ENCODE data around the gene SLC12A1. TPM values are rescaled to one million over a fixed set of nuclear protein-coding genes. Genes with fewer than 3 reads are reported as not detected.

Gene SLC12A1
- total and polyA plus RNA-seq, 11 donors: not detected

DNA sequence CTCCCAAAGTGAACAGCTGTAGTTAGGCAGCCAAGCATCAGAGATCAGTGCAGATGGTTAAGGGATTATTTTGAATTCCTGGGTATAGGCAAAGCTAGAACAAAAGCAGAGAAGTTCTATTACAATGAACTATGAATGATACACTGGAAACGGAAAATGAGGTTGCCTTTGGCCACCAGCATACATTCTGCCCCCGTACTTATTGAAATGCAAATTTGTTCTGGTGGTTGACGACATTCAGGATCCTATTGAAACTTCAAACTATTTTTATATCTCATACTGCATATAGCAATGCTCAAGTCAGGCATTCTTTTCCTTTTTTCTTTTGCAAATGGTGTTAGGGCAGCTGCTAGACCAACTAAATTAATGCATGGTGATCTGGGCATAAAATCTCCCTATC lies 61.7 kb downstream of the SLC12A1 start:
- no peaks in the 10 kb centered on the region for H3K36me3 ChIP-seq
- WGBS, 4 donors: 68 to 82% (median 74%) methylated on average over 3 of the region's 3 CpGs
- H3K27me3 ChIP-seq: peaks cover 0 to 18% (median 3%) of the 10 kb centered on the region in 9 donors
- H3K4me3 ChIP-seq: no peak overlapping the region
- no peak for TF ChIP-seq POLR2A (IDR thresholded peaks at IDR 0.05)
- TF ChIP-seq, protein P1, sequence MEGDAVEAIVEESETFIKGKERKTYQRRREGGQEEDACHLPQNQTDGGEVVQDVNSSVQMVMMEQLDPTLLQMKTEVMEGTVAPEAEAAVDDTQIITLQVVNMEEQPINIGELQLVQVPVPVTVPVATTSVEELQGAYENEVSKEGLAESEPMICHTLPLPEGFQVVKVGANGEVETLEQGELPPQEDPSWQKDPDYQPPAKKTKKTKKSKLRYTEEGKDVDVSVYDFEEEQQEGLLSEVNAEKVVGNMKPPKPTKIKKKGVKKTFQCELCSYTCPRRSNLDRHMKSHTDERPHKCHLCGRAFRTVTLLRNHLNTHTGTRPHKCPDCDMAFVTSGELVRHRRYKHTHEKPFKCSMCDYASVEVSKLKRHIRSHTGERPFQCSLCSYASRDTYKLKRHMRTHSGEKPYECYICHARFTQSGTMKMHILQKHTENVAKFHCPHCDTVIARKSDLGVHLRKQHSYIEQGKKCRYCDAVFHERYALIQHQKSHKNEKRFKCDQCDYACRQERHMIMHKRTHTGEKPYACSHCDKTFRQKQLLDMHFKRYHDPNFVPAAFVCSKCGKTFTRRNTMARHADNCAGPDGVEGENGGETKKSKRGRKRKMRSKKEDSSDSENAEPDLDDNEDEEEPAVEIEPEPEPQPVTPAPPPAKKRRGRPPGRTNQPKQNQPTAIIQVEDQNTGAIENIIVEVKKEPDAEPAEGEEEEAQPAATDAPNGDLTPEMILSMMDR (IDR thresholded peaks at IDR 0.05): no peak
- DNase-seq (no peak), ATAC-seq (no peak)
- H3K27ac ChIP-seq: no peak overlapping the region
- no peaks in the 10 kb centered on the region for H3K9me3 ChIP-seq
- no peaks in the 10 kb centered on the region for H3K4me1 ChIP-seq
- intact Hi-C loops (cut with DNase I): no loop called here

GRCh38 chr15:48273049-48273448 lies 66.9 kb downstream of the SLC12A1 start:
- H3K27me3 ChIP-seq: peaks cover 0 to 12% (median 0%) of the 10 kb centered on the region in 9 donors
- no peaks in the 10 kb centered on the region for H3K4me1 ChIP-seq
- intact Hi-C loops (cut with DNase I): no loop called here
- DNase-seq (no peak), ATAC-seq (no peak)
- H3K9me3 ChIP-seq: no peaks in the 10 kb centered on the region
- no peaks in the 10 kb centered on the region for H3K36me3 ChIP-seq
- H3K27ac ChIP-seq: no peak overlapping the region
- TF ChIP-seq POLR2A (IDR thresholded peaks at IDR 0.05): no peak
- TF ChIP-seq, protein P1 (IDR thresholded peaks at IDR 0.05): no peak
- 33 to 45% (median 33%) methylated on average over 4 of the region's 4 CpGs for WGBS, 4 donors
- no peak overlapping the region for H3K4me3 ChIP-seq

DNA sequence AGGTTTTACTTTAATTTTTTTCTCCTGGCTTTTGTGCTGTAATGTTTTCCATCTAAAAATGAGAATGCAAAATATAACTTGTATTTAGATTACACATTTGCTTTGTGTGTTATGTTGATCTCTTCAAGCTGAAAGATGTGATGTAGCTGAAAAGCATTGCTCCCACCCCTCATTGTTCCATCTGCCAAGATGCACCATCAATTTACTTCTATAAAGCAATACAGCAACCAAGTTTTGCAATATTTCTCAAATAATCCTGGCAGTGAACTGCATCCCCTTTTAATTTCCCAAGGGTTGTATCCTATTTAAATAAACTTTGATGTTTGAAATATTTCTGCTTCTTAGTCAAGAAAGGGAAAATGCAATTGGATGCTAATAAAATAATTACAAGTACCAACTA lies 72.6 kb downstream of the SLC12A1 start:
- no peak overlapping the region for H3K27ac ChIP-seq
- intact Hi-C loops (cut with DNase I): no loop called here
- no peak for TF ChIP-seq POLR2A (IDR thresholded peaks at IDR 0.05)
- TF ChIP-seq, protein P1 (IDR thresholded peaks at IDR 0.05): no peak
- no peak for DNase-seq
- no peak for ATAC-seq
- H3K4me1 ChIP-seq: peaks cover 0 to 11% (median 0%) of the 10 kb centered on the region in 12 donors
- H3K27me3 ChIP-seq: peaks cover 0 to 12% (median 0%) of the 10 kb centered on the region in 9 donors
- no peak overlapping the region for H3K4me3 ChIP-seq
- H3K9me3 ChIP-seq: no peaks in the 10 kb centered on the region
- no peaks in the 10 kb centered on the region for H3K36me3 ChIP-seq

GRCh38 chr15:48279608-48280007 lies 73.5 kb downstream of the SLC12A1 start:
- Histone ChIP-seq H3K27me3 (peaks cover 0 to 12% (median 0%) of the 10 kb centered on the region in 9 donors), H3K9me3 (no peaks in the 10 kb centered on the region), H3K27ac (no peak overlapping the region), H3K4me3 (no peak overlapping the region), H3K36me3 (no peaks in the 10 kb centered on the region), H3K4me1 (peaks cover 0 to 16% (median 0%) of the 10 kb centered on the region in 12 donors)
- WGBS, 4 donors: 54 to 79% (median 59%) methylated on average over 1 of the region's 1 CpG
- ATAC-seq (no peak), DNase-seq (no peak)
- no peak for TF ChIP-seq POLR2A (IDR thresholded peaks at IDR 0.05)
- TF ChIP-seq, protein P1 (IDR thresholded peaks at IDR 0.05): no peak
- intact Hi-C loops (cut with DNase I): loop anchor here in 6 of 10 donors (5.0 to 10.0 kb wide), 5 partner anchors 165 to 1085 kb away; no protein-coding TSS in a partner anchor

Measured in heart left ventricle (tissue), 16 donors.